ENCODE measurements around the gene DNASE2. TPM values are rescaled to one million over a fixed set of nuclear protein-coding genes. Genes with fewer than 3 reads are reported as not detected.
A peak's percentile ranks its signal among the peaks of the same experiment; 100 is the strongest.

DNASE2 gene
- total RNA-seq, 1 donor: 25.6 TPM

DNA sequence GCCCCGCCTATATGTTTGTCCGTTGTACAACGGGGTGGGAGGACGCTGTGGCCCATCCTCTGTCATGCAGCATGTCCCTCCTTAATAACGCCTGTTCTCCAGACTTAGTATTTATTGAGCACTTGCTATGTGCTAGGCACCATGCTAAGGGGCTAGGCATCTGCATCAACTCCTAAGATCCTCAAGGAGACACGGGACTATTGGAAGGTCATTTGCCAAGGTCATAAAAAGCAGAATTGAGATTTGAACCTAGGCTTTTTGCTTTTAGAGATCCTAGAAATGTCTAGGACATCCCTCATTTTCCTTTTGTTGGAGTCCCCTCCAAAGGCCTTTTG is 44.8 kb downstream of the DNASE2 start:
- DNase-seq (ENCODE audit: low read depth in 2 of 3, low spot score in 2 of 3): no peak

- DNase-seq (ENCODE audit: low read depth in 2 of 3, low spot score in 2 of 3): peak in 1 of 3 donors; percentile 46
Measured at GRCh38 chr19:12834976-12835757, 46.1 kb downstream of the DNASE2 start.

- DNase-seq (ENCODE audit: low read depth in 2 of 3, low spot score in 2 of 3): no peak
Measured at GRCh38 chr19:12834566-12834943, 46.7 kb downstream of the DNASE2 start, which contains the start of gene RTBDN. TSS of gene RTBDN (minus strand) at chr19:12834579. CDS start at chr19:12829979, 4,600 bp downstream.

DNA sequence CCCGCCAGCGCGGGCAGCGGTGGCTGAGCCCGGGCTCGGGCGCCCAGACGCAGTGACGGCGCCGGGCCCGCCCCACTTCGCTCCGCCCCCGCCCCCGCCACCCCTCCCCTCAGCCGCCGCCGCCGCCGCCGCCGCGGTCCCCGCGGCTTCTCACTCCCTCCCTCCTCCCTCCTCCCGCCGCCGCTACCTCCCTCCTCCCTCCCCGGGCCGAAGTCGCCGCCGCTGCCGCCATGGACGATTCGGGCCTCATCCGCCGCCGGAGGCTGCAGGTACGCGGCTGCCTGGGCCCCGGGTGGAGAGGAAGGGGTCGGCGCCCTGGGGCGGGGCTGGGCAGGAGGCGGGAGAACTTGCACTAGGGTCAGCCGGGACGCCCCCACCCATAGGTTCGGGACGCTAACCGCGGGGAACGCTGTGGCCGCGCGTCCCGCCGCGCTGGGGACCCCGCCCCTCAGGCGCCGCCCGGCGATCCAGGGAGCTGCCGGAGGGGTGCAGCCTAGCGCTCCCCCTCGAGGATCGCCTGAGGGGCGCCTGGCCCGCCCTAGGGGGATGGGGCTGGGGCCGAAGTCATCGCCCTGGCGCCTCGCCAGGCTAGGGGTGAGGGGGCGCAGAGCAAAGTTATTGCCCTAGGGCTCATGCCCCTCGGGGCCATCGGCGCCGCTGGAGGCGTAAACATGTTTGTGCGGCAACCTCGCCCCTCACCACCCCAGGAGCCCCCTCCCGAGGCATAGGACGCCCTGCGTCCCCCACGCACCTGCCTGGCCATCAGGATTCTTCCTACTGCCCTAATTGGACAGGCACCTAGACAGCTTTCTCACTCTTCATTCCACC is 47.3 kb downstream of the DNASE2 start:
- DNase-seq (ENCODE audit: low read depth in 2 of 3, low spot score in 2 of 3): peak in 1 of 3 donors; percentile 24

DNA sequence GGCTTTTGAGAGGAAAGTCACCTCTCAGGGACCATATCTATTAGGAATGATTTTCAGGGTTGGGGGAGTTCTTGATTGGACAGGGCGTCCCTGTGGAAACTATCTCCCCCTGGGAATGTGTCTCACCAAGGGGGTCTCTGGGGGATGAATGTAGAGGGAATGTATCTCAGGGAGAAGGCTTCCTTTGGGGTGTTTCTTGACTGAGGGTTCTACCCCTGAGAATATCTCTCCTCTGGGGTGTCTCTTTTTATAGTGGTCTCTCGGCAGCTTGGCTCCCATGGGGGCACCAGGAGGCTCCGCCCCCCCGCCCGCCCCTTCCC is 47.9 kb downstream of the DNASE2 start:
- no peak for DNase-seq (ENCODE audit: low read depth in 2 of 3, low spot score in 2 of 3)

- peak in 2 of 3 donors; percentile 72 to 85 for DNase-seq (ENCODE audit: low read depth in 2 of 3, low spot score in 2 of 3)
Measured at GRCh38 chr19:12828494-12828893, 52.8 kb downstream of the DNASE2 start.

DNA sequence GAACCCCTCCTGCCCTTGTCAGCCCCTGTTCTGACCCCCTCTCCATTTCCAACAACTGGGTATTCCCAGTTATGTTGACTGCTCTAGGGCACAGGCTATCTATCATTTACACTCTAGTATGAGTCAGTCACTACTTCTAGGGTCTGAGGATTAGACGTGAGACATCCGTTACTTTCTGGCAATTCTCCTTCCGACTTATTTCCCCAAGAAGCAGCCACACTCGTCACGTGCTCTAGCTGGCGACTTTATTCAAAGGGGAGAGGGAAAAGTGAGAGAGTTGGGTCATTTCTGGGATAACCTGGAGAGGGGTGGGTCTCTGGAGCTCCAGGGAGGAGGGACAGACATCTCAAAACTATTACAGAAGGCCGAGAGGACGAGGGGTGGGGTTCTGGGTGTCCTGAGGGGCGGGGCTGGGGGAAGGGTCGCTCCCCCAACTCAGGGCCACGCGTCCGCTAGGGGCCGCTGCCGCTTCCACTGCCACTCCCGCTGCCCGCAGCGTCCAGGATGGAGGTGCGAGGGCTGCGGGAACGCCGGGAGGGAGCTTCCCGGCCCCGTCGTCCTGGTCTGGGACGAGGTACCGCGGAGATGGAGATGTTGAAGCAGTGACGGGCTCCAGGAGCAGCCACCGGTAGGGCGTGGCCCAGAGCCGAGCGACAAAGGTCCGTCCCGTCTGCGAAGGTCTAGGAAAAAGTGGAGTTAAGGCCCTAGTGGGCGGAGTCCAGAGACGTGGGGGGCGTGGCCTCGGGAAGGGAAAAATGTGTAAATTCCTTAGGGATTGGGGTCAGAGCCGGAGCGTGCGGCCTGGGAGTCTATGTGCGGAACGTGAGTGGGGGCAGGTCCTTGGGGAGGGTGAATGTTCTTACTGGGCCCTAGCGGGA is 55.8 kb downstream of the DNASE2 start:
- DNase-seq (ENCODE audit: low read depth in 2 of 3, low spot score in 2 of 3): peak in 1 of 3 donors; percentile 59

Small RNA genes within 50 kb of the gene (small RNA-seq; reads per million reads assigned to genes)
- gene MIR5695 (1.1 reads per million, percentile 41 among the genes with 10 or more reads in this experiment), gene MIR6794 (not detected)

Other genes with a start within 250 kb of the DNASE2 start
- 128 TPM for gene MAN2B1, start 214.7 kb downstream of the DNASE2 start, total RNA-seq
- 14.8 TPM for gene WDR83, start 214.6 kb downstream of the DNASE2 start, total RNA-seq
- 102 TPM for gene DHPS, start 199.6 kb downstream of the DNASE2 start, total RNA-seq
- not detected for gene GNG14, start 193.5 kb downstream of the DNASE2 start, total RNA-seq
- gene FBXW9, start 184.8 kb downstream of the DNASE2 start, total RNA-seq: 31.2 TPM
- gene TNPO2, start 157.5 kb downstream of the DNASE2 start, total RNA-seq: 68.1 TPM
- 162 TPM for gene TRIR, start 146.8 kb downstream of the DNASE2 start, total RNA-seq
- 106 TPM for gene GET3, start 144.0 kb downstream of the DNASE2 start, total RNA-seq
- gene BEST2, start 129.7 kb downstream of the DNASE2 start, total RNA-seq: not detected
- 29.9 TPM for gene HOOK2, start 105.9 kb downstream of the DNASE2 start, total RNA-seq
- 700 TPM for gene JUNB, start 90.0 kb downstream of the DNASE2 start, total RNA-seq
- gene PRDX2, start 79.6 kb downstream of the DNASE2 start, total RNA-seq: 278 TPM
- gene THSD8, start 79.4 kb downstream of the DNASE2 start, total RNA-seq: not detected
- gene RNASEH2A, start 74.9 kb downstream of the DNASE2 start, total RNA-seq: 35.0 TPM
- gene RTBDN, start 46.9 kb downstream of the DNASE2 start, total RNA-seq: not detected
- gene MAST1, start 42.9 kb downstream of the DNASE2 start, total RNA-seq: 7.3 TPM
- 71.4 TPM for gene KLF1, start 5.8 kb upstream of the DNASE2 start, total RNA-seq
- 87.3 TPM for gene GCDH, start 9.7 kb upstream of the DNASE2 start, total RNA-seq
- gene SYCE2, start 37.8 kb upstream of the DNASE2 start, total RNA-seq: 0.27 TPM
- gene FARSA, start 52.3 kb upstream of the DNASE2 start, total RNA-seq: 134 TPM
- gene CALR, start 57.2 kb upstream of the DNASE2 start, total RNA-seq: 1,092 TPM
- 84.3 TPM for gene RAD23A, start 64.4 kb upstream of the DNASE2 start, total RNA-seq
- 24.5 TPM for gene GADD45GIP1, start 75.8 kb upstream of the DNASE2 start, total RNA-seq
- gene DAND5, start 88.1 kb upstream of the DNASE2 start, total RNA-seq: under 0.01 TPM
- 23.4 TPM for gene NFIX, start 114.0 kb upstream of the DNASE2 start, total RNA-seq
- gene LYL1, start 221.4 kb upstream of the DNASE2 start, total RNA-seq: 305 TPM
- gene TRMT1, start 235.3 kb upstream of the DNASE2 start, total RNA-seq: 60.9 TPM
- gene NACC1, start 236.8 kb upstream of the DNASE2 start, total RNA-seq: 73.5 TPM

All from hematopoietic multipotent progenitor cell (in vitro differentiated cells).